GM18909 (cell line): ENCODE results near the gene PDCD4.

ENCODE experiments used
- ATAC-seq: cut with Tn5 transposase; IDR thresholded peaks from one replicate; pipeline ENCODE4 v1.9.1; 2021; ENCODE audit warnings: mild to moderate bottlenecking; ENCODE audit not compliant: unreplicated experiment, poor library complexity

The PDCD4 gene

GRCh38 chr10:110876000-110876399, 4.3 kb downstream of the PDCD4 start:
- no peak for ATAC-seq

GRCh38 chr10:110876788-110877187, 5.1 kb downstream of the PDCD4 start:
- ATAC-seq: no peak

GRCh38 chr10:110880012-110880411, 8.3 kb downstream of the PDCD4 start:
- no peak for ATAC-seq

- ATAC-seq: no peak
Measured at GRCh38 chr10:110881247-110881646, 9.5 kb downstream of the PDCD4 start.

- ATAC-seq: no peak
Measured at GRCh38 chr10:110881905-110882304, 10.2 kb downstream of the PDCD4 start.

- ATAC-seq: no peak
Measured at GRCh38 chr10:110883924-110884323, 12.2 kb downstream of the PDCD4 start.

- ATAC-seq: no peak
Measured at GRCh38 chr10:110885932-110886674, 14.4 kb downstream of the PDCD4 start.

GRCh38 chr10:110887560-110887959, 15.8 kb downstream of the PDCD4 start:
- ATAC-seq: no peak

GRCh38 chr10:110892602-110893288, 21.0 kb downstream of the PDCD4 start:
- no peak for ATAC-seq

- ATAC-seq: peak; percentile 81
Measured at GRCh38 chr10:110893559-110894179, 21.9 kb downstream of the PDCD4 start.

GRCh38 chr10:110897184-110897583, 25.5 kb downstream of the PDCD4 start:
- no peak for ATAC-seq

GRCh38 chr10:110898391-110898790, 26.7 kb downstream of the PDCD4 start:
- no peak for ATAC-seq

- no peak for ATAC-seq
Measured at GRCh38 chr10:110900983-110901382, 29.3 kb downstream of the PDCD4 start.

- no peak for ATAC-seq
Measured at GRCh38 chr10:110901954-110902819, 30.5 kb downstream of the PDCD4 start.

- ATAC-seq: peak; percentile 63
Measured at GRCh38 chr10:110903280-110904278, 31.9 kb downstream of the PDCD4 start.

GRCh38 chr10:110910138-110910537, 38.4 kb downstream of the PDCD4 start:
- no peak for ATAC-seq

- no peak for ATAC-seq
Measured at GRCh38 chr10:110912374-110912773, 40.6 kb downstream of the PDCD4 start.

GRCh38 chr10:110914431-110914830, 42.7 kb downstream of the PDCD4 start:
- no peak for ATAC-seq

- no peak for ATAC-seq
Measured at GRCh38 chr10:110915035-110915434, 43.3 kb downstream of the PDCD4 start.
